GM18502 (cell line): ENCODE results near the gene BAIAP2.
"Not testable (repeated sequence)": the region's sequence is repeated elsewhere in the genome, so short reads cannot be mapped to it uniquely, and the experiment has no call there.

Experiments used
- ATAC-seq: cut with Tn5 transposase; IDR thresholded peaks from one replicate; pipeline ENCODE4 v1.9.1; 2021; ENCODE audit warnings: mild to moderate bottlenecking; ENCODE audit not compliant: unreplicated experiment, poor library complexity

BAIAP2 gene

DNA sequence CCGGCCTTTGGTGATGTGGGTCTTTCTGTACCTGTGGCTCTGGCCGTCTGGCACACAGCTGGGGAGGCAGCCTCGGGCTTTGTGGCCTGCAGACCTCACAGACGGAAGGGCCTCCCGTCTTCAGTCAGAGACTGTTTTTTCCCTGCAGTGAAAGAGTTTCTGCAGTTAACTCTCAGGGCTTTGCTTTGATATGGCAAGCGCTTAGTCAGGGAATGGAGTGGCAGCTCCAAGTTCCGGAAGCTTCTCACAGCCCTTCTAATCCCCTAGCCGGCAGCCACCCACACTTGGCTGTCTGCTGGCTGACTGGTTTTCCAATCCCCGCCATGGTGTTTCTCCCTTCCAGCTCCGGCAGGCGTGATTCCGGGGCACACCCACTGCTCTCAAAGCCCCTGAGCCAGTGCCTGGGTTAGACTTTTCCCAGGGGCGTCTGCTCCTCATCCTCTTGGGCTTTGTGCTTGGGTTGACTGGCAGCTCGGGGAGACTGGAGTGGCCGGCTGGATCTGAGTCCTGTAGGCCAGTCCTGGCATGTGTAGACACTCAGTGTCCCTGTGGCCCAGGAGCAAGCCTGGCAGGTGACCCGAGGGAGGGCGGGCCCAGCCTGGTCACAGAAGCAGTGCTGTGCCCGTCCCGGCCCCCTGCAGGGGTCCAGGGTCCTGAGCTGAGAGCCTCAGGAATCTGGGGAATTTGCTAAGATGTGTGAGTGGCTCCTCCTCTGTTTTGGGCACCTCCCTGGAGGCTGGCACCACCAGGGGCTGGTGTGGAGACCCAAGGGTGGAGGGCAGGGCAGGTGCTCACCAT lies 29.9 kb downstream of the BAIAP2 start:
- ATAC-seq: no peak

DNA sequence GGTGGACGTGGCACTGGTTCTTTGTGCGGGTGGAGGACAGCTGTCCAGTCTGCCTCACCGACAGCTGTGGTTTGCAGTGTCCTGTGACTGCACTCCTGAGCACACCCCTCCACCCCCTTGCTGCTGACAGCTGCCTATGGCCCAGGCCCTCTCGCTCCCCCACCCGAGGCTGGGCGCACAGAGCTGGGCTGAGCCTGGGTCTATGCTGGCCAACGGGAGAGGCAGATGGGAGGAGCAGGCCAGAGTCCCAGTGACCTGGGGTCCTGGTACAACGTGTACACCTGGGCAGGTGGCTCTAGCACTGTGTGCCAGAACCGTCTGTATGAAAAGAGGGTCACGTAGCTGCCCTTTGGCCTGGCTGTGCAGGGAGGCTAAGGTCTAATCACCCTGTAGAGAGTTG lies 30.5 kb downstream of the BAIAP2 start:
- ATAC-seq: no peak

DNA sequence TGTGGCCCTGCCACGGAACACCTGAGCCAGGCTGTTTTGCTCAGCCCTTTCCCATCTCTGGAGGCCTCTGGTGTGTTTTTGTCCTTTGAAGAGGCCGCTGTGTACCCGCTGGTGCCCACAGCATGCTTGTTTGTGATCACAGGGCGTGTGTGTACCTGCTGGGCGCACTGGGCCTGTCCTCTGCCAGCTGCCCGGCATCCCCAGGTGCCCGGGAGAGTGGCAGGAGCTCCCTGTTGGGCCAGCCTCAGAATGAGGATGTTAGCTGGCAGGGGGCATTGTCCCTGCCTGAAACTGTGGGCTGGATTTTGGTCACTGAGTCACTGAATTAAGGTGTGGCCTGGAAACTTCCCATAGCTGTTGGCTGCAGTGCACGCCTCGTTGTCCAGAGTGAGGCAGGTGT lies 31.1 kb downstream of the BAIAP2 start:
- no peak for ATAC-seq

DNA sequence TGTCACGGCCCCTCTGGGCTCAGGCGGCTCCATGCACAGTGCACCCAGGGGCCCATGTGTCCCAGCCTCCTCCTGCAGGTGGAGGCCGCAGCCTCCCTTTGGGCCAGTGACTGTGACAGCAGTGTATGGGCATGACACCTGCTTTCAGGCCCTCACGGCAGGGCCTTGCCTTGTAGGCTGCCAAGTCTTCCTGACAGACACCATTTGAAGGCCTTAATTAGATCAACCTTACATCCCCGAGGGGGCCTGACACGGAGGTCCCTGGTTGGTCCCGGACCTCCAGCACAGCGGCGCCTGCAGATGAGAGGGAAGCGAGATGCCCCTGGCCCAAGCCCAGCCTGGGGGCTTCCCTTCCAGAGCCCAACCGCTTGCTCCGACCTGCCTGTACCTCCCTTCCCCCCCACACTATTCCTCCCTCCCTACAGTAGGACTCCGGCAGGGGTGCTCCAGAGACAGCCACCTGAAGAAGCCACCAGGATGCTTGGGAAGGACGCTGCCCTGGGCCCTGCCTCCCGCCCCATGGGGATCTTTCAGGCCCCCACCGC lies 31.9 kb downstream of the BAIAP2 start:
- ATAC-seq: no peak

DNA sequence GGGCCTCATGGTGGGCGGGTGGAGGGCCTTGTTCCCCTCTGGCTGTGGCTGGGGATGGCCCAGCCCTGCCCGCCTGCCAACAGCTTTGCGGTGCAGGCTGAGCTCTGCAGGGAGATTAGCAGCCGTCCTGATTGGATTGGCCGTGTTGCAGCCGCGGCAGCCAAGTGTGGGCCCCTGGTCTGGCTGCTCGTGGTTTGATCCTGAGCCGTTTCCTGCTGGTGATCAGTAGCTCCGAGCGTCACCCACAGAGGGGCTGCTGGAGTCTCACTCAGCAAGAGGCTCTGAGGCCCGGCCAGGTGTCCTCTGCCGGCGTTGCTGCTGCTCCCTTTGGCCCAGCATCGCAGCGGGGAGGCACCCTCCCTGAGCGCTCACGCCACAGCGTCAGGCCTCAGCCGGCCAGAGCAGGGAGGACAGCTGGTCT lies 32.5 kb downstream of the BAIAP2 start:
- ATAC-seq: no peak

DNA sequence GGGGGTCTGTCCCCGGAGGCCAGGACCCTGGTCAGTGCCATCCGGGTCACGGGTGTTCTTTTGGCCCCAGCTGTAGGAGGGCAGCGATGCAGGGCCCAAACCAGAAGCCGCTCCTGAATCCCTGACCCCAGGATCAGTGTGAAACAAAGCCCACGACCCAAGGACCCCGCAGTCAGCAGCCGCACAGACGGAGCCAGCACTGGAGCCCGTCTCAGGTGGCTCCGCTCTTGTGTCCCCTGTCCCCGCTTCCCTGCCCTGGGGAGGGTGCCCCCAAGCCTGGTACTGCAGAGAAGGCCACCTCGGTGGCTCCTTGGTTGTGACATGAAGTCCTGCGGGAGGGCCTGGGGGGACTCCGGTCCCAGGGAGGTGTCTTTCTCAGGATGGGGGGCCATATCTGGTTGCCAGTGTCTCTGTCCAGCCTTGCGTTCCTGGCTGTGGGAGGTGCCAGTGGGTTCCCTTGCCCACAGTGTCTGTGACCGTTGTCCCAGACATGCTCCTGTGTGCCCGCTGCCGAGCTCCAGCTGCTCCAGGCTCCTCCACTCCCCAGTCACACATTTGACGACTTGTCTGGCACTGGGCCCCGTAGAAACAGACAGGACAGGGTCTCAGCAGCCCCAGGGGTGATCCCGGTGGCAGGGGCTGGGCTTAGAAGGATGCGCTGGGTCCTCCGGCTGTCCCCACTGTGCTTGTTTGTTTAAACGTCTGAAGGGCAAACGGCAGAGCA lies 33.6 kb downstream of the BAIAP2 start:
- no peak for ATAC-seq

DNA sequence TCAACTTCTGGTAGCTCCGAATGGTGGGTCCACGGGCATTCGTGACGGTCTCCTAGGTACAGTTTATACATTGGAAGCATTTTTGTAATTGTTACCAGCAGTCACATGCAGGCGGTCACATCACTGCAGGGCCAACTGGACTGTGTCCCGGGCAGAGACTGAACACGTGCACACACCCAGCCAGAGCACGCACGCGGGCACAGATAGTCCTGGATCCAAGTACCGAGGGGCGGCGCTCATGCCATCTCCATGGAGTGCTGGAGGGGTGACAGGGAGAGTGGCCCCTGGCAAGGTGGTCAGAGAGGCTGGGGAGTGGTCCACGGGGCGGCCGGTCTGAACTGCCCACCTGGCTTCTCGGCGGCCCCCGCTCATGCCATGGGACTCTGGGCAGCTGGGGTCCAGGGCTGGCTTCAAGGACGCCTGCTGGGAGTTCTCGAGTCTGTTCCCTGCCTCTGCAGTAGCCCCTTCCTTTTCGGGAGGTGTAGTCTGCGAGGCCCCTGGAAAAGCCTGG lies 34.2 kb downstream of the BAIAP2 start:
- ATAC-seq: no peak

DNA sequence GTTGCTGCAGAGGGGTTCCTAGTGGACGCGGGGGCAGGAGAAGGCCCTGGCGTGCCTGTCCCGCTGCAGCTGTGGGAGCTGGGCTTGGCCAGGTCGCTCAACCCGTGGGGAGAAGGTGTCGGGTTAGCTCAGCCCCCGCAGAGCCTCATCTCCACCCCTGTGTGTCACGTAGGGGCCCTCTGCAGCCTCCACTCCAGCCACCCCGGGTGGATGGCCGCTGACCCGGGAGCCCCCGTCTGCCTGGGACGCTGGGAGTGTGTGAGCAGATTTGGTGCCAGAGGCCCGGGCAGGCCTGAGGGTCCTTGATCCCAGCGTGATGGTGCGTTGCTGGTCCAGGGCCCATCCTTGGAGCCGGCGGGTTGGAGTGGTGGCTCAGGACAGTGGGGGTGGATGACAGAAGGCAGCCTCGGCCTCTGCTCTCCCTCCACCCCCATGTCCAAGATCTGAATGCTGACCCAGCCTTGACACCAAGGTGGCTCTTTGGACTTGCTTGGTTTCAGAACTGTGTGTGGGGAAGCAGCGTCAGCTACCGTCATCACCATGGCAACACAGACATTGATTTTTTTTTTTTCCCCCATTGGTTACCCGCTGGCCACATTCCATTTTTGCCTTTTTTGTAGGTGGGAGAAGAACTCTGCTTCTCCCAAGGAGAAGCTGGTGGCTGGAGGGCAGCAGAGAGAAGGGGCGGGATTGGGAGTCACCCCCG lies 35.7 kb downstream of the BAIAP2 start:
- ATAC-seq: no peak

DNA sequence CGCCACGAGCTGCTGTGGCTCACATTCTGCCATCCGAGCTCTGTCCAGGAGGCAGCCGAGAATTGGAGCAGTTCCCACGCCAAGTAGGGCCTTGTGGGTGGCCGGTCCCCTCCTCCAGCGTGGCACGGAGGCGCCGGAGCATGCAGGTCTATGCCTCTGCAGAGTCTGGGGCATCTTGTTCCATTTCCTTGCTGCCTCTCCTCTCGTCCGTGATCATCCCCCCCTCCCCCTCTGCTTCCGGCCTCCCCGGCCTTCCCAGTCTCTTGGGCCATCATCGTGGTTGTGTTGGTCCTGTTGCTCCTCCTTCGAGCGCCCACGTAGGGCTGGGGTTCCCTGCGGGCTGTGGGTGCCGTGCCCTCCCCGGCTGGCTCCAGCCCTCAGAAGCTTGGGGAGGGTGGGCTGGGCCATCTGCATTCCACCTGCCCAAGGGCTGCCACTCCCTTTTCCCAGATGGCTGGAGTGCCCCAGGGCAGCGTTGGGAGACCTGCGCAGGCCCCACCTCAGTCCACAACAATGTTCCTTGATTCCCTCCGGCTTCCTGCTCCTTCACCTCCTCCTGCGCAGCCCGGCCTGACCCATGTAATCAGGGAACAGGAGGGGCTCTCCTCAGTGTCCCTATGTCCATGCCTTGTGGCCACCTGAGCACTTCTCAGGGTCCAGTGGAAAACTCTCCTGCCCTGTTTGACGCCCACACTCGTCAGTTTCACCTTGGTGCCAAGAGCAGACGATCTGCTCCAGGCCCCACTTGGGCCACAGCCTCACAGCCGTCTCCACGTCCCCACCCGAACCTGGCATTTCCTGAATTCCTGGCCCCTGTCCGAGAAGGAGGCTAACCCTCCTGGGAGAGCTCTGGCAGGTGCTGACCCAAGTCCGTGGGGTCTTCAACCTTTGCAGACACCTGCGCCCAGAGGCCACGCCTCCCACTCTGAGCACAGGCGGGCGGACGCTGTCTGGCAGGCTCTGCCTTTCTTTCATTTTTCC lies 37.1 kb downstream of the BAIAP2 start:
- no peak for ATAC-seq

DNA sequence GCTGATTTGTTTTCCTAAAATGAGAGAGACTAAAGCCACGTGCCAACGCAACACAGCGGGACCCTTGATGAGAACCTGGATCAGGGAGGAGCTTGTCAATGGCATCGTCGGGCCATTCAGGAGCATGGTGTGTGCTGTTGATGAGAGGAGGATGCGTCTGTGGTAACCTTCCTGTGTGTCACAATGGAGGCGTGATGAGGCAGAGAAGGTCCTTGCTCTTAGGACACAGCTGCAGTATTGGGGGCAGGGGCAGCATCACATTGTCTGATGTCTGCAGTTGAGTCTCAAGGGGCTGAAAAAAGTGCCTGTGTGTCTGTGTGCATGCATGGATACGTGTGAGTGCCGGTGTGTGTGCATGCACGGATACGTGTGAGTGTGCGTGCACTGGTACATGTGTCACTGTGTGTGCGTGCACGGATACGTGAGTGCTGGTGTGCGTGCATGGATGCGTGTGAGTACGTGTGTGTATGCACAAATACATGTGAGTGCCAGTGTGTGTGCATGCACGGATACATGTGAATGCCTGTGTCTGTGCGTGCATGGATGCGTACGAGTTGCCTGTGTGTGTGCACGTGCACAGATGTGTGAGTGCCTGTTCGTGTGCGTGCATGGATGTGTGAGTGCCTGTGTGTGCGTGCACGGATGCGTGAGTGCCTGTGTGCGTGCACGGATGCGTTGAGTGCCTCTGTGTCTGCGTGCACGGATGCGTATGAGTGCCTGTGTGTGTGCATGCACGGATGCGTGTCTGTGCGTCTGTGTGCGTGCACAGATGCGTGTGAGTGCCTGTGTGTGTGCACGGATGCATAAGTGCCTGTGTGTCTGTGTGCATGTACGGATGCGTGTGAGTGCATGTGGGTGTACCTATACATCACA lies 39.3 kb downstream of the BAIAP2 start:
- no peak for ATAC-seq

DNA sequence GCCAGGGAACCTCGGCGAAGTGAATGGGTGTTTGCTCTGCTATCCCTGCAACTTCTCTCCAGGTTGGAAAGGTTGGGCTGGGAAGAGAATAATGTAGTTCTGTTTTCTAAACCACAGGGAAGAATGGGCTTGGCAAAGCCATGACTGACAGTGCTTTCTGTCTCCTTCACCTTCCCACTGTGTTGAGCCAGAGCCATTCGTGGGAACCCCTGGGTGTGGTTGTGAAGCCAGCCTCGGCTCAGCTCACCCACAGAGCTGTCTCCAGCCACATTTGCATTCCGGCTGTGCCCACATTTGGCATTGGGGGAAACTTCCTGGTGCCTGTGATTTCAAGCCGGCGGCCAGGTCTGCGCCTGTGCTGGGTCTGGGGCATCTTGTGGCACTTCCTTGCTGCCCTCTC lies 39.9 kb downstream of the BAIAP2 start:
- ATAC-seq: no peak

DNA sequence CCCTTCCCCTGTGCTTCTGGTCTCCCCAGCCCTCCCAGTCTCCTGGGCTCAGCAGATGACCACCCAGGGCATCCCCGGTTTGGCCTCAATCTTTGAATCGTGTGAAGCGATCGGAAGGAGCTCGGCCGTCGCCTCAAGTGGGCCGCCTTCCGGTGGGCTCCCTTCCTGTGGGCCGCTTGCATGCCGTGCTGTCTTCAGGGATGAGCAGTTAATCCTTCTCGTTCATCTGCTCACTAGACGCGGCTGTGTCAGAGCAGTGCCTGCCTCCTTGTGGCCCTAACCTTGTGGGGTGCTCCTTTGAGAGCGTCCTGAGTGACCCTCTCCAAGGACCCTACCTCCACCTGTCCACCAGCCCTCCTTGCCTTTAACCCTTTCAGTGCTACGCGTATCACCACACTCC lies 40.4 kb downstream of the BAIAP2 start:
- no peak for ATAC-seq

DNA sequence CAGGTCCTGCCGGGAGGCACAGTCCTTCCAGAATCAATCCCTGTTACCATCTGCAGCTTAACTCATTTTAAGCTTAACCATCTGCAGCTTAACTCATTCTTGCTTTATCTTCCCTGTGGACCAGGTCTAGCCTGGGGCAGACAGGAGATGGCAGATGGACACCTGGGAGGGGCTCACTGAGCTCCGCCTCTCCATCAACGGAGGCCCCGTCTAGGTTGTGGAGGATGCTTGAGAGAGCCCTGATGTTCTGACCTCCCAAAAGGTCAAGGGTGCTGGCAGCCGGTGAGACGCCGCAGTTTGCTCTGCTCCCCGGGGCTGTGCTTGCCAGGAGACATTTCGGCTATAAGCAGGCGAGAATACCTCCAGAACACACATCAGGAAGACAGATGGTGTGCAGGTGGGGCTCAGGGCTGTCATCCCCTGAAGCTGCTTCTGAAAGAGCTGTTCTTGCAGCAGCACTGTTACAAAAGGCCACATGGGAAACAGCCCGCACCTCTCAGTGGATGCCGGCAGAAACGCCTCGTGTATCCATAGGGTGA lies 41.3 kb downstream of the BAIAP2 start:
- no peak for ATAC-seq

DNA sequence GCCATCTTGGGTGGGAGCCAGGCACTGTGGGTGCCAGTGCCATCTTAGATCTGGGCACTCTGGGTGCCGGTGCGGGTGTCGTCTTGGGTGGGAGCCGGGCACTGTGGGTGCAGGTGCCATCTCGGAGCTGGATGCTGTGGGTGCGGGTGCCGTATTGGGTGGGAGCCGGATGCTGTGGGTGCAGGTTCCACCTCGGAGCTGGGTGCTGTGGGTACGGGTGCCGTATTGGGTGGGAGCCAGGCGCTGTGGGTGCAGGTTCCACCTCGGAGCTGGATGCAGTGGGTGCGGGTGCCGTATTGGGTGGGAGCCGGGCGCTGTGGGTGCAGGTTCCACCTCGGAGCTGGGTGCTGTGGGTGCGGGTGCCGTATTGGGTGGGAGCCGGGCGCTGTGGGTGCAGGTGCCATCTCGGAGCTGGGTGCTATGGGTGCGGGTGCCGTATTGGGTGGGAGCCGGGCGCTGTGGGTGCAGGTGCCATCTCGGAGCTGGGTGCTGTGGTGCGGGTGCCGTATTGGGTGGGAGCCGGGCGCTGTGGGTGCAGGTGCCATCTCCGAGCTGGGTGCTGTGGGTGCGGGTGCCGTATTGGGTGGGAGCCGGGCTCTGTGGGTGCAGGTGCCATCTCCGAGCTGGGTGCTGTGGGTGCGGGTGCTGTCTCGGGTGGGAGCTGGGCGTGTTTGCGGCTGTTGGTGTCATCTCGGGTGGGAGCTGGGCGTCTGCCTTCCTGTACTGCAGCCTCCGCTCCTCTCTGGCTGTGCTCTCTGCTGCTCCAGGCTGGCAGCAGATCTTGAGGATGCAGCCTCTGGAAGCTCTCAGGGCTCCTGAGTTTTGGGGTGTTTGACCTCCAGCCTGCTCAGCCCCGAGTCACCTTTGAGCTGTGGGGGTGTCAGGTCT lies 43.3 kb downstream of the BAIAP2 start:
- not testable (repeated sequence) for ATAC-seq

DNA sequence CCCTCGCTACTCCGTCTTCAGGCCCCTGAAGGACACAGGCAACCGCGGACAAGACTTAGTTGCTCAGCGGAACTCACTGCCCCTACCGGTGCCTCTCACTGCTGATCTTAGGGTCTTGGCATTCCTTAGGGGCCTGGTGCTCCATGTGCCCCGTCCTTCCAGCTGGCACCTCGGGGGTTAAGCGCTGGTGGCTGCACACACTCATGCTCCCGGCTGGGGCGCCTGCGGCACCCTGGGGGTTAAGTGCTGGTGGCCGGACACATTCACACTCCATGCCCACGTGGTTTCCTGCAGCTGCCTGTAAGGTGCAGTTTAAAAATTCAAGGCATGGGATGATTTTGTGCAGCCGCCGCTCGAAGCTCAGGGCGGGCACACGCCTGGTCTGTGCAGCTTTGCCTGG lies 45.1 kb downstream of the BAIAP2 start:
- no peak for ATAC-seq

DNA sequence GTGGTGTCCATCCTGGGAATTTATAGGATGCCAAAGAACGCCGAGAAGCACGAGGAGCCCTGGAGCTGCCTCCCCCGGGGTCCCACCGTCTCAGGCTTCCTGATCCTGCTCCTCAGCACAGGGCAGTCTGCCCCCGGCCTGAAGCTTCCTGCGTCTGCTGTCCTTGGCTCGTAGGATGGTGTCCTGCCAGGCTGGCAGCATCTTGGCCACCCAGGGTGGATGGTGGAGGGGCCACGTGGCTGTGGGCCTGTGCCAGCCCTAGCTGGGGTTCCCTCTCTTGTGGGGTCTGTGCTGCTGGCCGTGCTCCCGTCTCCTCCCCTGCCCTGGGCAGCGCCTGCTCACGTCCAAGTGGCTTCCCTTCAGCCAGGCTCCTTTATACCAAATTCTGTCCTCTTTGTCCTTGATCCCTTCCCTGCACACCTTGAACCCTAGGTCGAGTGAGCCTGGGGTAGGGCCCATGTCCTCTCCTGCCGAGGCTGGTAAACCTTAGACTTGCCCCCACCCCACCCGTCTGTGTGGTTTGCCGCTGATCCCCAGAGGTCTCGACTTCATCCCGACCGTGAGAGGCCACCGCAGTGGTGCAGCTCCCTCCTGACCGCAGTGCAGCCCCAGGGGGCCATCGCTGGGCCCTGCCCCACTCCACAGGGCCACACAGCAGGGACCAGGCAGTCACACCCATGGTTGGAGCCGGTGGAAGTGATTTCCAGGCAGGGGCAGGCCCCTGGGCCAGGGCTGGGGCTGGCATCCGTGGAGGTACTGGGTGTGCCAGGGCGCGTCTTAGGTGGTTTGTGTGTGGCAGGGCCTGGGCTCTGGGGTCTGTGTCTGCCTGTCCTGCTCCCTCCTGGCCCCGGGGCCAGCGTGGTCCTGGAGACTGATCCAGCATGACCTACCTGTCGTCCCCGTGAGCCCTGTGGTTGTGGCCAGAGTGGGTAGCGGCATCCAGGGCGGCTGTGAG lies 46.5 kb downstream of the BAIAP2 start:
- ATAC-seq: no peak
